ENCODE results near the gene WDR3. TPM values are rescaled to one million over a fixed set of nuclear protein-coding genes. Genes with fewer than 3 reads are reported as not detected.
A peak's percentile ranks its signal among the peaks of the same experiment; 100 is the strongest.

Gene WDR3
- total RNA-seq, 1 donor from 2014 or later: 16.8 TPM

- H3K4me1 ChIP-seq: peaks cover 33% of the 10 kb centered on the region
- ATAC-seq (peak; percentile 85), DNase-seq (peak; percentile 82)
- peak; percentile 15 for TF ChIP-seq CTCF (IDR thresholded peaks at IDR 0.05)
- H3K27me3 ChIP-seq: no peaks in the 10 kb centered on the region
- peak overlapping the region; percentile 89 for H3K4me3 ChIP-seq
- H3K27ac ChIP-seq: peak overlapping the region; percentile 90
- no peaks in the 10 kb centered on the region for H3K9me3 ChIP-seq
- no peaks in the 10 kb centered on the region for H3K36me3 ChIP-seq
- intact Hi-C loops (cut with DNase I): no loop called here
Observed at GRCh38 chr1:117928881-117929342, 627 bp upstream of the WDR3 start.

GRCh38 chr1:117930173-117930447, 571 bp downstream of the WDR3 start:
- TF ChIP-seq CTCF (IDR thresholded peaks at IDR 0.05): no peak
- peak overlapping the region; percentile 89 for H3K4me3 ChIP-seq
- DNase-seq (no peak), ATAC-seq (no peak)
- H3K27ac ChIP-seq: peak overlapping the region; percentile 90
- H3K9me3 ChIP-seq: no peaks in the 10 kb centered on the region
- intact Hi-C loops (cut with DNase I): no loop called here
- H3K4me1 ChIP-seq: peaks cover 33% of the 10 kb centered on the region
- H3K27me3 ChIP-seq: no peaks in the 10 kb centered on the region
- H3K36me3 ChIP-seq: peaks cover 9% of the 10 kb centered on the region

- peak overlapping the region; percentile 90 for H3K27ac ChIP-seq
- ATAC-seq: no peak
- DNase-seq: no peak
- no peaks in the 10 kb centered on the region for H3K27me3 ChIP-seq
- no peaks in the 10 kb centered on the region for H3K9me3 ChIP-seq
- H3K4me1 ChIP-seq: peaks cover 33% of the 10 kb centered on the region
- peak overlapping the region; percentile 89 for H3K4me3 ChIP-seq
- peaks cover 12% of the 10 kb centered on the region for H3K36me3 ChIP-seq
- intact Hi-C loops (cut with DNase I): no loop called here
- TF ChIP-seq CTCF (IDR thresholded peaks at IDR 0.05): no peak
Observed at GRCh38 chr1:117930484-117930883, 945 bp downstream of the WDR3 start.

- no peak for DNase-seq
- H3K36me3 ChIP-seq: peaks cover 30% of the 10 kb centered on the region
- intact Hi-C loops (cut with DNase I): no loop called here
Observed at GRCh38 chr1:117932576-117932975, 3.0 kb downstream of the WDR3 start.

GRCh38 chr1:117933769-117934168, 4.2 kb downstream of the WDR3 start:
- Histone ChIP-seq H3K9me3 (no peaks in the 10 kb centered on the region), H3K27ac (no peak overlapping the region), H3K27me3 (no peaks in the 10 kb centered on the region), H3K4me3 (no peak overlapping the region), H3K36me3 (peaks cover 41% of the 10 kb centered on the region), H3K4me1 (peaks cover 18% of the 10 kb centered on the region)
- no peak for TF ChIP-seq CTCF (IDR thresholded peaks at IDR 0.05)
- intact Hi-C loops (cut with DNase I): no loop called here
- no peak for DNase-seq
- no peak for ATAC-seq

More at GRCh38 chr1:117932576-117932975, 3.0 kb downstream of the WDR3 start:
- H3K4me3 ChIP-seq: no peak overlapping the region
- H3K27me3 ChIP-seq: no peaks in the 10 kb centered on the region
- no peaks in the 10 kb centered on the region for H3K9me3 ChIP-seq
- ATAC-seq: no peak
- no peak for TF ChIP-seq CTCF (IDR thresholded peaks at IDR 0.05)
- H3K4me1 ChIP-seq: peaks cover 28% of the 10 kb centered on the region
- H3K27ac ChIP-seq: no peak overlapping the region

- Histone ChIP-seq H3K36me3 (peaks cover 98% of the 10 kb centered on the region), H3K27ac (no peak overlapping the region), H3K27me3 (no peaks in the 10 kb centered on the region), H3K4me1 (no peaks in the 10 kb centered on the region), H3K9me3 (no peaks in the 10 kb centered on the region), H3K4me3 (no peak overlapping the region)
- no peak for ATAC-seq
- no peak for TF ChIP-seq CTCF (IDR thresholded peaks at IDR 0.05)
- intact Hi-C loops (cut with DNase I): no loop called here
- no peak for DNase-seq
Observed at GRCh38 chr1:117942293-117942692, 12.8 kb downstream of the WDR3 start.

Measured in upper lobe of right lung (tissue), 1 donor.